ENCODE measurements around the gene RPS21.

Gene RPS21

DNA sequence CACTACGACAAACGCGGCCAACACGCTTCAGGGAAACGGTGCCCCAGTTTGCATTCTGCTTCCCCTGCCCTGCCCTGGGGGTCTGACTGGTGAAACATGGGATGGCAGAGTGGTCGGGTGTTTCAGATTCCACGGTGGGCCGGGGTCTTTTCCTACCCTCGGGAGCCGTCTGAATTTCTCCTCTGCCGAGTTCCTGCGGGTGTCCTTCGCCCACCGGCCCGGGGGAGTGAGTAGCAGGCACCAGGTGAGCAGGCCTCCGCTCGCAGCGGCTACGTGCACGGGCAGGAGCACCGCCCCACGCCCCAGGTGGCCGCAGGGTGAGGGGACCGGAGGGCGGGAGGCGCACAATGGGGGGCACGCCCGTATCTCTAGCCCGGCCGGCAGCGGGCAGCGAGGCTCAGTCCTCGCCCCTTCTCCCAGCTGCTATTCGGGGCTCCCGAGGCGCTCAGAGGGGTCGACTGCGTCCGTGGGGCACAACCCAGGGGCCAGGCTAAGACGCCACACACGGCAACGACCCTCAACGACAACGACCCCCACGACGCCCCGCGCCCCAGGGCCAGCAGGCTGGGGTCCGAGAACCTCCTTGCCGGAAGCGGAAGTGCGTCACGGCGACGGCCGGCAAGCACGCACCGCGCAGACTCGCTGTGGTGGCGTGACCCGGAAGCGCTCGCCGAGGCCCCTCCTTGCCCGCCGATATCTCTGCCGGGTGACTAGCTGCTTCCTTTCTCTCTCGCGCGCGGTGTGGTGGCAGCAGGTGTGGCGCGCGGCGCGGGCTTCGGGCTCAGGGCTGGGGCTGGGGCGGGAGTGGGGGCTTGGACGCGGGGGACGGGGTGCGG lies at the start of gene RPS21:
Gene RPS21, plus strand, starts transcription at position 721 of the 836 bp plus-strand sequence. CDS start 236 bp downstream, outside the sequence.
- DNase-seq: peak; percentile 86

DNA sequence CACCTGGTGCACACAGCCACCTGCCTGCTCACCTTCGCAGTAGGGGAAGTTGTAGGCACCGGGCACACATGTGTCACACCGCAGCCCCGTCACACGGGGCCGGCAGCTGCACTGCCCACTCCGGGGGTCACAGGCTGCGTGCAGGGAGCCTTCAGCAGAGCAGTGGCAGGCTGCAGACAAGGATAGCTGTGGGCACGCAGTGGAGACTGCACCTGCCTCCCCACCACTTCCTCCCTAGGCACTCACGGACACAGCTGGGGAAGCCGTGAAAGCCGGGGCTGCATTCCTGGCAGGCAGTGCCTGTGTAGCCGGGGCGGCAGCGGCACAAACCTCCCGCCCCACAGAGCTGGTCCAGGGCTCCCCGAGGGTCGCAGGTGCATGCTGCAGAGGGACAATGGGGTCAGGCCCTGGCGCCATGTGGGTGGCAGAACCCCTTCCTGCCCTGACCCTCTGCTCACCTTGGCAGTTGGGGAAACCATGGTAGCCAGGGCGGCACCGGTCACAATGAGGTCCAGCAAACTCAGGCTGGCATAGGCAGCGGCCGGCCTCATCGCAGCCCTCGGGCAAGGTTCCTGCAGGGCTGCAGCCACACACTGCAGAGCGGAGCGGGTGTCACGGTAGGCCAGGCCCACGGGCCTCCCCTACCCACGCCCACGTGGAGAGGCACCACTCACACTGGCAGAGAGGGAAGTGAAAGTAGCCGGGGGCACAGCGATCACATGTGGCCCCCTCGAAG lies 49.2 kb upstream of the RPS21 start:
- DNase-seq: no peak

DNA sequence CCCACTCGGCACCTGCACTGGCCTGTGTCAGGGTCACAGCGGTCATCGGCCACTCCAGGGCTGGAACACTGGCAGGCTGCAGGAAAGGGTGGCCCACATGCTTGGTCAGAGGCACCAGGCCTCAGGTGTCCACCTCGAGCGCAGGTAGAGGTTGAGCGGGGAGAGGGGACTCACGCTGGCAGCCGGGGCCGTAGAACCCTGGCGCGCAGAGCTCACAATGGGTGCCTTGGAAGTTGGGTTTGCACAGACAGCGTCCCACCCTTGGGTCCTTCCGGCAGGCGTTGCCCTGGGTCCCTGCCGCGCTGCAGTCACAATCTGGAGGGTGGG lies 48.6 kb upstream of the RPS21 start:
- no peak for DNase-seq

DNA sequence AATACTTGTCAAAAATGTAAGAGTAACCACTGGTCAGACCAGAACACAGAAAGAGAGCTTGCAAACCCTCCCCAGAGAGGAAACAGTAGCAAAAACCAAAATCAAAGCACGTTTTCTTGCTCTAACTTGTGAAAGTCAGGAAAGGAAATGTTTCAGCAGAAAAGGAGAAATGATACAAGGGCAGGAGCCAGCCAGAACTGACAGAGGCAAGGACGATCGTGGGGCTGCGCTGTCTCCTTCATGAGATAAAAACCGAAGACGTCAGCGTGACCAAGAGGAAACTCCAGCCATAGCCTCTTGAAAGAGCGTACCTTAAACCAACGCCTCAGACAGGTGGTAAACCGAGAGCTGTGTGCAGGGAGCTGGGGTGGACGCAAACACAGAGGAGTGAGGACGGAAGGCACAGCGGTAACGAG lies 47.2 kb upstream of the RPS21 start:
- no peak for DNase-seq

DNA sequence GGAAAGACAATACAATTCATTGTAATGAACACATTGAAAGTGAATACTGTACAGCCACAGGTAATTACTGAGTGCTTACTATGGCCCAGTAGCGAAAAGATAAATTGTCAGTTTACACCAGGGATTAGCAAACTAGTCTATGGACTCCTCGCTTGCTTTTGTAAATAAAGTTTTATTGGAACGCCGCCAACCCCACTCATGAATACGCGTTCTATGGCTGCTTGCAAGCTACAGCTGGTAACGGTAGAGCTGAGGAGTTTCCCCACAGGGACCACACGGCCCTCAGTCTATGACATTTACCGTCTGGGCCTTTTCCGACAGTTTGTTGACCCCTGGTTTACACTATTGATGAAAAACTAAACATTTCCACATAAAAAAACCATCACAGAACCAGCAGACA lies 44.0 kb upstream of the RPS21 start:
- DNase-seq: peak; percentile 15

DNA sequence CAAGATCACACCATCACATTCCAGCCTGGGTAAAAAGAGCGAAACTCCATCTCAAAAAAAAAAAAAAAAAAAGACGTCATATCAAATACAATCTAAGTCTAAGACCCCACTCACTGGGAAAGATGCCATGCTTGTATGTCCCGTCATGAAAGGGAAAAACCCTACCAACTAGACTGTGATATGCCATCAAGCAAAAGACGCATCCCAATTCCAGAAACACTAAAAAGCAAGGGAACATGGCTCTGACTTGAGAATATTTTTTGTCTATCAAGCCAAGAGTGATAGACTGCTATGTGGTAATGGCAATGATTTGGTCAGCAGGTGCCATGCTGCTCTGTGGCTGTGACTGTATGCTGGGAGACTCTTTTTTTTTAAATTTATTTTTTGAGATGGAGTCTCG lies 42.8 kb upstream of the RPS21 start:
- DNase-seq: no peak

DNA sequence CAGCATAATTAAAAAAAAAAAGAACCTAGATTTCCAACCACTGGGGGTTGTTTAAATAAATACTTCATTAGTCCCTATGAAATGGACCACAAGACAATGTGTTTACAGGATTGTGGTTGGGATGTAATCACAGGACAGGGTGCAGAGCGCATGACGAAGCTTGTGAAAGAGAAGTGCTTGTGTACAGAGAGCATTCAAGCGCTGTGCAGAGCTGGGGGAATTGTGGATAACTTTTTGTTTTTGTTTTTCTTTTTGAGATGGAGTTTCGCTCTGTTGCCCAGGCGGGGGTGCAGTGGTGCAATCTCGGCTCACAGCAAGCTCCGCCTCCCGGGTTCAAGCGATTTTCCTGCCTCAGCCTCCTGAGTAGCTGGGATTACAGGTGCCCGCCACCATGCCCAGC lies 42.1 kb upstream of the RPS21 start:
- DNase-seq: no peak

DNA sequence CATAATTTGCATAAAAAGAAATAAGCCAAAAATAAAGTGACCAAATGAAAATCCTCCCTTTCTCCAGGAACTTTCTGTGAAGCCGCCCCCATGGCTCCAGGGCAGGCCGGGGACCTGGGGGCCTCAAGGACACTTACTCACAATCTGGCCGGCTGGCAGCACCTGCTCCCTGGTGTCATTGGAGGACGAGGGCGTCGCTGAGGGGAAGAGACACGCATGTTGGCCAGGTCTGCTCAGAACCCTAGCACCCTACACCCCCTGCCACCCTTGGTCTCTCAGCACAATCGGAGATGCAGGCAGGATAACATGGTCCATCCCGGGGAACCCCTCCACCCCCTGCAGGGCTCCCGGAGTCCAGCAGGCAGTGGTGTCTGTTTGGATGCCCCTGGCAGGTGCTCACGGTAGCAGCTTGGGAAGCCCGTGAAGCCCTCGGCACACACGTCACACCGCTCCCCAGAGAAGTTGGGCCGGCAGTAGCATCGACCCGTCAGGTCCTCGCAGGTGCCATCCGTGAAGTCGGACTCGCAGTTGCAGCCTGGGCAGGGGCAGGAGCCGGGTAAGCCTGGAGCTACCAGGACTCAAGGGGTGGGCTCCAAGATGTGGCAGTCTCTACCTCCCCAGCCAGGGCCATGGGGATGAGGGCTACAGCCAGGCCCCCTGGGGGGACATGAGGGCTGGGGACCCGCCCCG lies 41.1 kb upstream of the RPS21 start:
- no peak for DNase-seq

DNA sequence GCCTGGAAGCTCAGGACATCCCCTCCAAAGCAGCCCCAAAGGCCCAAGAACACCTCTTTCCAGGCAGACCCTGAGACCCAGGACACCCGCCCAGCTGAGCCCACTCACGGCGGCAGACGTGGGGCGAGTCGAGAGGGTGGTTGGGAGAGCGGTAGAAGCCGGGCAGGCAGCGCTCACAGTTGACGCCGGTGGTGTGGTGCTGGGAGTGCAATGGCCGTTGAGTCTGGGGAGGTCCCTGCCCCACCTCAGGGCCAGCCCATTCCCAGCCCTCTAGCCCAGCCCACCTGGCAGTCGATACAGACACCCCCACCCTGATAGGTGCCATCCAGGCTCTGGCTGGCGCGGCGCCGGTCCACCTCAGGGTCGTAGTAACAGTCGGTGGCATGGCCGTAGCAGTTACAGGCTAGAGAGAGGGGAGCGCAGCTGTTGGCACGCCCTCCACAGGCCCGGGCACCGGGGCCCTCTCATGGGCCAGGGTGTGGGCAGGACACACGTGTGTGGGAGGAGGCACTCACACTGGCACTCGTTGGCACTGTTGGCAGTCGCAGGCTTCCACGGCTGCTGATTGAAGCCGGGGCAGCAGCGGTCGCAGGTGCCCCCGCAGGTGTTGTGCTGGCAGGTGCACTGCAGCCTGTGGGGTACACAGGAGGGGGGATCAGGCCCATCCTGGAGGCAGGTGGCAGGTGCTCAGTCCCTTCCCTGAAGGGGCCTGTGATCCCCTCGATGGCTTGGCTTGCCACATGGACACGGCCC lies 40.3 kb upstream of the RPS21 start:
- DNase-seq: no peak

DNA sequence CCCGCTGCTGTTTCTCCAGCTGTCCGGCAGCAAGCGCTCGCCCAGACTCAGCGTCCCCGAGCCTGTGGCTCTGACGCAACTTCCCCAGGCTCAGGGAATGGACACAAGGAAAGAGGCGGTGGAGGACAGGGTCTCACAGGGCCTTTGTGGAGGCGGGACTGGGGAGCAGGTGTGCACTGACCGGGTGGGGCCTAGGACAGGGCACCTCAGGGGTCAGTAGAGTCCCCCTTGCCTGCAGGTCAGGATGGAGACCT lies 39.8 kb upstream of the RPS21 start:
- DNase-seq: no peak

DNA sequence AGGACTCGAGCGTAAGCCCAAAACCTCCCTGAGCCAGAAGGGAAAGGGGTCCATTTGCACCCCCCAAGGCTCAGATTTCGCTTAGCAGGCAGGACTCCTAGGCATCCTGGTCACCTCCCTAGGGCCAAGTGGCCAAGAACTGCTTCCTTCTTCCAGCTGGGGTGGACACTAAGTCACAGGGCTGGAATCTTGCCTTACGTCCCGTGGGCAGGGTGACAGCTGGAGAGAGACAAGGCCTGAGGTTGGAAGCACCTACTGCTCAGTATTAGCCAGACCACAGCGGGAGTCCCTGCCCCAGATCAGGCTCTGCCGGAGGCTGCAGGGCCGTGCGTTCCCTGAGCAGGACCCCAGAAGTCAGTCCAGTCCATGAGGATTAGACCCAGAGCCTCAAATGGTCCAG lies 39.5 kb upstream of the RPS21 start:
- no peak for DNase-seq

DNA sequence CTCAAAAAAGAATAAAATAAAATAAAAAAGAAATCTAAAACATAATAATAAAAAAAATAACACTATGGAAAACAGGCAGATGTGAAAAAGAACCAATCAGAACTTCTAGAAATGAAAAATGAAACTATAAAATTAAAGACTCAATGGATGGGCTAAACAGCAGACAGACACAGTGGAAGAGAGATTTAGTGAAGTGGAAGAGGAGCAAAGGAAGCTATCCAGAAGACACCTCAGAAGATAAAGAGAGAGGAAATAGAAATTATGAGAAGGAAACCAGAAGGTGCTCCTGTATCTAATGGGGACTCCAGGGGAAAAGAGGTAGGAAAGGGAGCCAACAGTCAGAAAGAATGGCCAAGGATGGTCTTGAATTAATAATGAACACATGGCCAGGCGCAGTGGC lies 38.3 kb upstream of the RPS21 start:
- no peak for DNase-seq

DNA sequence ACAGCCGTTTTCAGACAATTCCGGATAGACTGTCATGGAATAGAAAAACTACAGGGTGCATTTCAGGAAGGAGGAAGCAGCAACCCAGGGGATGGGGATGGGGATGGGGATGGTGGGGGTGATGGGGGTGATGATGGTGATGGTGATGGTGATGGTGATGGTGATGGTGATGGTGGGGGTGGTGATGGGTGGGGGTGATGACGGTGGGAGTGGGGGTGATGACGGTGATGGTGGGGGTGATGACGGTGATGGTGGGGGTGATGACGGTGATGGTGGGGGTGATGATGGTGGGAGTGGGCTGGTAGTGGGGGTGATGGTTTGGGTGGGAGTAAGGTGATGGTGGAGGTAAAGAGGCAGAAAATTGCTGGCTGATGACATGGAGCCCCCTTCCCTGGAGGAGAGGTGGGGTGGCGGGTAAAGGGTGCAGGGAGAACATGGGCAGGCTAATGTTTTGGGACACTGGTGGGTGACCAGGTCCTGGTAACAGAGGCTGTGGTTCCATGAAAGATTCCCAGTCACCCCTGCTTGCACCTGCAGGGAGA lies 37.3 kb upstream of the RPS21 start:
- DNase-seq: no peak

DNA sequence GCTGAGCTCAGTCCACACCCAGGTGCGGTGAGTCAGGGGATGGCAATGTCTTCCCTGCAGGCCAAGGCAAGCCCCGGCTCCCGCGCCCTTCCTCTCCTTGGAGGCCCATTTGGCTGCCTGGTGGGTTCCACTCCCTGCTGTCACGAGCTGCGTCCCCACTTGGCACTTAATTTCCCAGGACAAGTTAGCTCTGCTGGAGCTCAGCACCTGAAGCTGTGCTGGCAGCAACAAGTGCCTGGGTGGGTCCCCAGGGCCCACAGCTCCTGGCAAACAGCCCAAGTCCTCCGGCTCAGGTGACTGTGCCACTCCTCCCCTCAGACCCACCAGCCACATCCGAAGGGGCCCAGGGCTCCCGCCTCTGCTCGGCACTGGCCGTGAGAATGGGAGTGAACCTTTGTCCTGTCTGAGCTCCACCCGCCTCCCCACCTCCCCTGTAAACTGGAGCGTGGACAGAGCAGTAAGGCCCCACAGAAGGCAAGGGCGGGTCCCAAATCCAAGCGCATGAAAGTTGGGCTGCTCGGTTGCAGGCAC lies 36.7 kb upstream of the RPS21 start:
- DNase-seq: no peak

DNA sequence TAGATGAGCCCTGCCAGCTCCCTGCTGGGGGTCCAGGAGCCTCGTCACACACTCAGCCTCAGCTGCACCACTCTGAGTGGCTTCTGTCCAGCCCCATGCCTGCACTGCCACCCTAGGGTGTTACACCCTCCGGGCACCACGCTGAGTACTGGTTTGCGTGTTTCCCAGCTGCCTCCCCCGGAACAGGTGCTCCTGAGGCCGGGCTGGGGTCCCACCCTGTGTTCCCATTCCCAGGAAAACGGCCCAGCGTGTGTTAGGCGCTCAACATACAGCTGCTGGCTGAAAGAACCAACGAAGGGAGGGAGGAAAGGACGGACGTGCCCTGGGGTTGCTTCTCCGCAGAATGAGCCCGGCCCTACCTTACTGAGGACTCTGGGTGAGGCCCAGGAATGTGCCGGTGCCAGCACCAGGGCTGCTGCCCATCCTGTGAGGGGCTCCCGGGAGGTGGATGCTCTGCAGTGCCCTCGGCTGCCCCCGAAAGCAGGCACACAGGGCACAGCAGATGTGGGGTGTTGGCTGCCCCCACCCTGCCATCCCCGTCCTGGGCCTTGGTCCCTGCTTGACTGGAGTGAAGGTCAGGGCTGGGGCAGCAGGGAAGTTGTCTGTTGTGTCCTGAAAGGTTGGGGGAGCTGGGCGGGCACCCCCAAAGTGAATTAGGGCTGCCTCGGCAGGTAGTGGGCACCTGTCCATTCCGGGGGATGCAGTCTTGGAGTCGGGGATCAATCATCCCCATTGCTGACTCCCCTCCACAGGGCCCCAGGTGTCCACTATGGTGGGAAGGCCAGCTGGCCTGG lies 36.1 kb upstream of the RPS21 start:
- DNase-seq: no peak

DNA sequence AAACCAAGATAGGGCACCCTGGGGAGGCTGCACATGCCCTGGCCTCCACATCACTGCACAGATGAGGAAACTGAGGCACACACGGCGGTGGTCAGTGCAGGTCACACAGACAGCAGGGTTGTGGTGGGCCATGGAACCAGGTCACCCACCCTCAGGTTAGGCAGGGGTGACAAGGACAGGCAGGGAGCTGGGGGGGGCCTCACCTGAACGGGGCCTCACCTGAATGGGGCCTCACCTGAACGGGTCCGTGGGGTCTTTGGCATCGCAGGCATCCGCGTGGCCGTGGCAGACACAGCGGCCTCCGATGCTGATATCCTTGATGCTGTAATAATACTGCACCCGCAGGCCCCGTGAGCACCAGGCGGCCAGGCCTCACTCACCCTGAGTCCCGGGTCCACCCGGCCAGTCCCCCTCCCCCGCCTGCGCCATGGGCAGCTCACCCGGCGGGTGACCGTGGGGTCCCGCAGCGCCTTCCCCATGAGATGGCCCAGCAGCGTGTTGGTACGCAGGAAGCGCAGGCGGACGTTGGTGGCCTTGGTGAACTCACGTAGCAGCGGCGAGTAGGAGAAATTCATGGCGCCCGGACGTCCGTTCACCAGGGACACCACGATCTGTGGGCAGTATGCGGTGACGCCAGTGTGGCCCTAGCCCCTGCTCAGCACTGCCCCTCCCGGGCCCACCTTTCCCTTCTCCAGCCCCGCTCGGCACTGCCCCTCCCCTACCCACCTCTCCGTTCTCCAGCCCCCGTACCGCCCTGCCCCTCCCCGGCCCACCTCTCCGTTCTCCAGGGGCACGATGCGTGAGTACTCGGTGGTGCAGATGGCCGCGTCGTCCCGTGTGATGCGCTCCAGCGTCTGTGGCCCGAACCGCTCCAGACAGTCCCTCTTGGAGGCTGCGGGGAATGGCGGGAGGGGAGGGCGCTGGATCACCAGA lies 35.2 kb upstream of the RPS21 start:
- DNase-seq: no peak

DNA sequence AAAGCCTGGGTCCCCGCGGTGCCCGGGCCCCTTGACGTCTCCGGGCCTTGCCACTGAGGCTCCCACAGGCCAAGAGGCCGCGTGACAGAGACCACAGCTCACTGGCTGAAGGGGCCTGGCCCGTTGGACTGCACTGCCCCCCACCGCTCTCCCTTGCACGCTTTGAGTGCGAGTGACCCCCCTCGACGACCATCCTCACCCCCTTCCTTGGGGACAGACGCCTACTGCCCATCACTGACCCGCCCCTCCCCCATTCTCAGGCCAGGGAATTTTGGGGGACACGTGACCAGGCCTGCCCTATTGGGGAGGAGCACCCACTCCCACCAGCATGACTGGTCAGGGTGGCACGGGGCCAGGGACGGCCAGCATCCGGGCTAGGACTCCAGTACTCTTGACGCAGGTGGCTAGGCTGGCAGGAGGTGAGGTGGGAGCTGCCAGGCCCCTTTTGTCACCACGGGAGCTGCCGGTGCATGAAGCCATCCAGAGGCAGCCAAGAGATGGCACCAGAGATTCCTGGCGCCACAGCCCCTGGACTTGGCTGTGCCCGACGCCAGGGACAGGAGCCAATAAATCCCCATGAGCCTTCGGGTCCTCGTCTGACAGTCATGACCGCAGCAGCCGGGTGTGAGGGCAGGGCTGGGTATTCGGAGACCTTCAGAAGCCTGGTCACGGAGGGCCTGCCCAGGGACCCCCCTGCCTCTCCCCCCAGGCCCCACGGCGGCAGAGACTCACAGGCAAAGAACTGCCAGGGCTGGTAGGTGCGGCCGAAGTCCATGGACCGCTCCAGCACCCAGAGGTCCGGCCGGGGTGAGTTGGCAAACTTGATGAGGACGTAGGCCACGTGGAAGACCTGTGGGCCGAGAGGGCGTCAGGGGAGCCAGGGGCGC lies 34.3 kb upstream of the RPS21 start:
- no peak for DNase-seq

DNA sequence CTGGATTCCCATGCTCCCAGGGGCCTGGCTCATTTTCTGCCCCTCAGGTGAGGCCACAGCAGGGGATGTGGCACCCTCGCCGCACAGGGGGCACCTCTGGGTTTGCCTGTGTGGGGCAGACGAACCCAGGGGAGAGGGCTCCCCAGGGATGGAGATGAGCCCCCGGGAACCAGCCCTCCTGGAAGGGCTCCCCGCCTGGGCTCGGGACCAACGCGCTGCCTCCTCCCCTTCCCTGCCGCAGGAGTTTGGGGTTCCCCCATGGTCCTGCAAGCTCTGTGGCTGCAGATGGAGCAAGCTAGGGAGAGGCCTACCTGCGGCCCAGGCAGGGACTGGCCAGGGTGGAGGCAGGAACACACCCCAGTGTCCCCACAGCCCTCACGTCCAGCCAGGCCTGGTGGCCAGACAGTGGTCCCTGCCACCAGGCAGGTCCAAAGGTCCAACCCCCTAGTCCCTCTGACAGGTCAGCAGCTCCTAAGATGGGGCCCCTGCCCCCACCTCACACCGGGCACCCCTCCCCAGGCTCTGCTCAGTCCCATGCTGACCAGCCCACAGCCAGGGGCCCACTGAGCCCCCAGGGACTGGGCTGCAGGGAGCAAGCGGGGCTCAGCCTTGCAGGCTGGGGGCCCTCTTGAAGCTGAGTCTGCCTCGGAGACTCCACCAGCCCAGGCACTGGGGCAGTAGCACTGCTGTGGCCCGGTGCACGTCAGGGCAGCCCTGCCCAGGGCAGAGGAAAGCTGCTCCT lies 33.4 kb upstream of the RPS21 start:
- no peak for DNase-seq
